WERI-Rb-1 (cell line): ENCODE data around the gene TIAM1.

ENCODE experiments used
- DNase-seq: peaks from one replicate; pipeline ENCODE4 v3.0.0-alpha.2; 2020
- H3K27ac ChIP-seq: fragments of 250-450 bp; sonication (Bioruptor Pico); 2 replicates; pipeline ENCODE4 v1.5.1; 2020; ENCODE audit warnings: mild to moderate bottlenecking, moderate library complexity
- H3K27me3 ChIP-seq: fragments of 250-450 bp; sonication (Bioruptor Pico); 2 replicates; pipeline ENCODE4 v1.5.1; 2021; ENCODE audit warnings: mild to moderate bottlenecking, low read depth, moderate library complexity; ENCODE audit not compliant: insufficient read depth, severe bottlenecking
- H3K36me3 ChIP-seq: fragments of 250-450 bp; sonication (Bioruptor Pico); 2 replicates; pipeline ENCODE4 v1.5.1; 2020; ENCODE audit warnings: mild to moderate bottlenecking, moderate library complexity
- H3K4me3 ChIP-seq: 2 replicates; pipeline ENCODE4 v1.5.1; 2011; ENCODE audit warnings: low read depth, mild to moderate bottlenecking, control low read depth, low read length
- H3K9me3 ChIP-seq: fragments of 250-450 bp; sonication (Bioruptor Pico); 2 replicates; pipeline ENCODE4 v1.5.1; 2021; ENCODE audit warnings: mild to moderate bottlenecking, moderate library complexity; ENCODE audit not compliant: severe bottlenecking
- TF ChIP-seq, protein P1 (sequence below): IDR thresholded peaks from 2 replicates; pipeline ENCODE4 v1.5.1; 2011; ENCODE audit warnings: low read depth, mild to moderate bottlenecking, control low read depth, inconsistent platforms, low read length

Gene TIAM1

DNA sequence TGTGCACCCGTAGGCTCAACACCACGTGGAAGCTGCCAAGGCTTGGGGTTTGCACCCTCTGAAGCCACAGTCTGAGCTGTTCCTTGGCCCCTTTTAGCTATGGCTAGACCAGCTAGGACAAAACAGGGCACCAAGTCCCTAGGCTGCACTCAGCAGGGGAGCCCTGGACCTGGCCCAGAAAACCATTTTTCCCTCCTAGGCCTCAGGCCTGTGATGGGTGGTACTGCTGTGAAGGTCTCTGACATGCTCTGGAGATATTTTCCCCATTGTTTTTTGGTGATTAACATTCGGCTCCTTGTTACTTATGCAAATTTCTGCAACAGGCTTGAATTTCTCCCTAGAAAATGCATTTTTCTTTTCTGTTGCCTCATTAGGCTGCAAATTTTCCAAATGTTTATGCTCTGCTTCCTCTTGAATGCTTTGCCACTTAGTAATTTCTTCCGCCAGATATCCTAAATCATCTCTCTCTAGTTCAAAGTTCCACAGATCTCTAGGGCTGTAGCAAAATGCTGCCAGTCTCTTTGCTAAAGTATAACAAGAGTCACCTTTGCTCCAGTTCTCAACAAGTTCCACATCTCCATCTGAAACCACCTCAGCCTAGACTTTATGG is 236.8 kb downstream of the TIAM1 start:
- no peaks in the 10 kb centered on the region for H3K27me3 ChIP-seq
- no peak overlapping the region for H3K4me3 ChIP-seq
- H3K36me3 ChIP-seq = no peaks in the 10 kb centered on the region
- H3K9me3 ChIP-seq = peaks cover 12% of the 10 kb centered on the region
- TF ChIP-seq, protein P1, sequence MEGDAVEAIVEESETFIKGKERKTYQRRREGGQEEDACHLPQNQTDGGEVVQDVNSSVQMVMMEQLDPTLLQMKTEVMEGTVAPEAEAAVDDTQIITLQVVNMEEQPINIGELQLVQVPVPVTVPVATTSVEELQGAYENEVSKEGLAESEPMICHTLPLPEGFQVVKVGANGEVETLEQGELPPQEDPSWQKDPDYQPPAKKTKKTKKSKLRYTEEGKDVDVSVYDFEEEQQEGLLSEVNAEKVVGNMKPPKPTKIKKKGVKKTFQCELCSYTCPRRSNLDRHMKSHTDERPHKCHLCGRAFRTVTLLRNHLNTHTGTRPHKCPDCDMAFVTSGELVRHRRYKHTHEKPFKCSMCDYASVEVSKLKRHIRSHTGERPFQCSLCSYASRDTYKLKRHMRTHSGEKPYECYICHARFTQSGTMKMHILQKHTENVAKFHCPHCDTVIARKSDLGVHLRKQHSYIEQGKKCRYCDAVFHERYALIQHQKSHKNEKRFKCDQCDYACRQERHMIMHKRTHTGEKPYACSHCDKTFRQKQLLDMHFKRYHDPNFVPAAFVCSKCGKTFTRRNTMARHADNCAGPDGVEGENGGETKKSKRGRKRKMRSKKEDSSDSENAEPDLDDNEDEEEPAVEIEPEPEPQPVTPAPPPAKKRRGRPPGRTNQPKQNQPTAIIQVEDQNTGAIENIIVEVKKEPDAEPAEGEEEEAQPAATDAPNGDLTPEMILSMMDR = no peak
- DNase-seq = no peak
- H3K27ac ChIP-seq = no peak overlapping the region

DNA sequence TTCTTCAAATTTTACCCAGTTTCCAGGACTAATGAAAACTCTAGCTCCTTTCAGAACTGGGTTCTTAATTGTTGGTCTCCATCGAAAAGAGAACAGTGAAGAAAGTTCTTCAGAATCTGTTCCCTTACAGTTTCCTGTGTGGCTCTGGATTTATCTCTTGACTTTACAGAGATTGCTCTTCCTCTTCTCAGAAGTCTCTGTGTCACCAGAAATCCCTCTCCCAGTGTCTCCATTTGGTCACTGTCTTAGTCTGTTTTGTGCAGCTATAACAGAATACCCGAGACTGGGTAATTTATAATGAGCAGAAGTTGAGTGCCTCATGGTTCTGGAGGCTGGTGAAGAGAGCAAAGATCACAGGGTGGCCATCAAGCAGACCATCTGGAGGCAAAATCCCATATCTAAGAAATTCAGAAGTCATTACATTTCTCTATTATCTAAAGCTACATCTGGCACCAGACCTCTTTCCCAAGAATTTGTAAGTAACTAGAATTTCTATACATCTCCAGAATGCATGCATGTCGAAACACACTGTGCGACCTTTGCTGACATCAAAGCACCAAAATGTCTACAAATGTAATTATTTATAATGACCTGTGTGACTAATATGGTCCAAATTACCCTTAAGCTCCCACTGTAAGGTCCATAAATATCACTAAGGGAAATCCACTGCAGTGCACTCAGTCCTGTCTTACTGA is 240.3 kb downstream of the TIAM1 start:
- Histone ChIP-seq H3K27me3 (peaks cover 7% of the 10 kb centered on the region), H3K9me3 (peaks cover 12% of the 10 kb centered on the region), H3K27ac (no peak overlapping the region), H3K4me3 (no peak overlapping the region), H3K36me3 (no peaks in the 10 kb centered on the region)
- TF ChIP-seq, protein P1 = no peak
- DNase-seq = no peak

DNA sequence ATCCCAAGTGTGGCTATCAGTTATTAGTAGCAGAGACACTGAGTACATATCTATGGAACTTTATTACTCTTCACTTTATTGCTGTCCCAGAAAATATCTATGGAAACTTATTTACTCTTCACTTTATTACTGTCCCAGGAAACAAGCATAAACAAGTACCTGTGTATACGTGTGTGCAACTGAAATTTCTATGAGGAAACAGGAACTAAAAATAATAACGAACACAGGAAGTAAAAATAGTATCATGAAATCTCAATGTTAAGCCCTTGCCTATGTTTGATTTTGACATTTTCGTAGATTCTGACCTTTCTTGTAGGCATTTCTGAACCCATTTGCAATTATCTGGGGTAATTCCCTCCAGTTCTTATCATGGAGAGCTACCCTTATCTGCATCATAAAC is 240.9 kb downstream of the TIAM1 start:
- Histone ChIP-seq H3K27ac (no peak overlapping the region), H3K4me3 (no peak overlapping the region), H3K36me3 (no peaks in the 10 kb centered on the region), H3K27me3 (peaks cover 8% of the 10 kb centered on the region), H3K9me3 (peaks cover 12% of the 10 kb centered on the region)
- TF ChIP-seq, protein P1 = no peak
- no peak for DNase-seq

DNA sequence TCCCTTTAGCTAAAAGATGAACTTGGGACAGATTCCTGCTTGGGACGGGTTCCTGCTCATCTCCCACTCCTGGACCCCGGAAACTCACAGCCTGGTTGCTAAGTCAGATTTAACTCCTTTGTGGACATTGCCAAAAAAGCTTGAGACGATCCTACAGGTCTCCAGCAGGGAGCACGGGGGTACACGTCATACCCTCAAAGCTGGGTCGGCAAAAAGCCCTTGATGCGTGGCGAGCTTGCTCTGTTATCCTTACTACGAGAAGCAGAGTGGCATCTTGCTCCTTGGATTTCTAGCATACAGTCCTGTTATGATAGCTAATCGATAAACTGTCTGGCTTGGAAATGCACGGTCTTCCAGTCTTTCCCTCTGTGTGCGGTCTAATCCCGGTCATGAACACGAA is 244.9 kb downstream of the TIAM1 start:
- Histone ChIP-seq H3K36me3 (no peaks in the 10 kb centered on the region), H3K4me3 (no peak overlapping the region), H3K9me3 (peaks cover 7% of the 10 kb centered on the region), H3K27me3 (peaks cover 28% of the 10 kb centered on the region), H3K27ac (no peak overlapping the region)
- TF ChIP-seq, protein P1 = no peak
- no peak for DNase-seq

DNA sequence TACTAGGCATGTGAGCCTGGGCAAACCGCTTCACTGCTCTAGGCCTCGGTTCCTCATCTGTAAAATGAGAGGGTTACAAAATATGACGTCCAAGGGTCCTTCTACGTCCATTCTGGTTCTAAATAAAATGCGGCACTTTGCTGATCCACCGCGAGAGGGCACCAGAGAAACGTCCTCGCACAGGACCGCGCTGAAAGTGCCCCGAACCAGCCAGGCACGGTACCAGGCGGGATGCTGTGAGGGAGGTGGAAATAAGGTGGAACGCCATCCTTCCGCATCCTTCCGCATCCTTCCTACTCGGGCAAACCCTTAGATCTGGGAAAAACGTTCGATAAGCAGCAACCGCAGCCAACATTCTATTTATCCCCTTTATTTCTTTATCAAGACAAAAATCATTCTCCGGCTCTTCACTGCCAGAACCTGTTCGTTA is 245.5 kb downstream of the TIAM1 start:
- DNase-seq = peak; percentile 73
- TF ChIP-seq, protein P1 = peak; percentile 94
- no peaks in the 10 kb centered on the region for H3K36me3 ChIP-seq
- H3K27me3 ChIP-seq = peaks cover 33% of the 10 kb centered on the region
- no peak overlapping the region for H3K27ac ChIP-seq
- H3K9me3 ChIP-seq = peaks cover 7% of the 10 kb centered on the region
- H3K4me3 ChIP-seq = no peak overlapping the region
